Measurements from ENCODE around the gene MLKL.

MLKL gene

GRCh38 chr16:74700438-74701225, at the start of gene MLKL:
Gene MLKL (minus strand): TSS chr16:74700862. CDS start chr16:74695757, 5,105 bp downstream.
- peaks cover 49% of the 10 kb centered on the region for H3K4me1 Mint-ChIP-seq
- H3K4me3 Mint-ChIP-seq = peak within 1 kb of the TSS; percentile 100
- no peaks in the 10 kb centered on the region for H3K9me3 Mint-ChIP-seq
- H3K27me3 Mint-ChIP-seq = no peaks in the 10 kb centered on the region
- H3K36me3 Mint-ChIP-seq (ENCODE audit: insufficient read depth) = peaks cover 5% of the 10 kb centered on the region
- peak; percentile 78 for ATAC-seq (replicated peaks; ENCODE audit: extremely low read depth, poor library complexity, severe bottlenecking)
- H3K27ac Mint-ChIP-seq (ENCODE audit: low read depth) = peak within 1 kb of the TSS; percentile 100
- DNase-seq (ENCODE audit: low spot score in 2 of 2) = peak; percentile 27 to 39

GRCh38 chr16:74749291-74750055, 48.8 kb upstream of the MLKL start:
- no peak for DNase-seq (ENCODE audit: low spot score in 2 of 2)
- Mint-ChIP-seq H3K27ac (ENCODE audit: low read depth) (no peak overlapping the region), H3K9me3 (no peaks in the 10 kb centered on the region), H3K4me3 (no peak overlapping the region), H3K27me3 (peaks cover 29% of the 10 kb centered on the region), H3K4me1 (no peaks in the 10 kb centered on the region), H3K36me3 (ENCODE audit: insufficient read depth) (peaks cover 3% of the 10 kb centered on the region)
- no peak for ATAC-seq (replicated peaks; ENCODE audit: extremely low read depth, poor library complexity, severe bottlenecking)

DNA sequence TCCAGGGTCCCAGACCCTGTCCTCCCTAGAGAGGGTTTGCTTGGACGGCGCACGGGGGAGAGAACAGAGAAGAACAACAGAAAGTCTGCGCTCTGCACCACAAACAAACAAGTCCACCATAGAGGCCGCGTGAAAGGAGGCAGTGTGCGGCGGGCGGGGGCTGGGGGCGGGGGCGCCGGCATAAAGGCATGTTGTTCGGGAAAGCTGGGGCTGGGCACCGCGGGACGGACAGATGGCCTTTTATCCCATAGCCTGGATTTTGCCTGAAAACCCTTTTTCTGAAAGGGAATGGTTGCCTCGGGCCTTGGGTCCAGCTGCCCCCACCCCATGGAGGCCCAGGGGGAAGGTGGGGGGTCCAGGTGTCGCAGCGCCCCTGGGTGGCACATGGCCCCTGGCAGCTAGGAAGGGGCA, 48.0 kb upstream of the MLKL start:
- peaks cover 21% of the 10 kb centered on the region for H3K27me3 Mint-ChIP-seq
- no peaks in the 10 kb centered on the region for H3K4me1 Mint-ChIP-seq
- no peak for DNase-seq (ENCODE audit: low spot score in 2 of 2)

GRCh38 chr16:74747716-74748615, 47.3 kb upstream of the MLKL start:
- ATAC-seq (replicated peaks; ENCODE audit: extremely low read depth, poor library complexity, severe bottlenecking) (no peak), DNase-seq (ENCODE audit: low spot score in 2 of 2) (no peak)
- Mint-ChIP-seq H3K27ac (ENCODE audit: low read depth) (no peak overlapping the region), H3K9me3 (no peaks in the 10 kb centered on the region), H3K27me3 (peaks cover 15% of the 10 kb centered on the region), H3K4me1 (no peaks in the 10 kb centered on the region), H3K36me3 (ENCODE audit: insufficient read depth) (peaks cover 3% of the 10 kb centered on the region), H3K4me3 (no peak overlapping the region)

More for the DNA sequence above, 48.0 kb upstream of the MLKL start:
- ATAC-seq (replicated peaks; ENCODE audit: extremely low read depth, poor library complexity, severe bottlenecking) = no peak
- Mint-ChIP-seq H3K9me3 (no peaks in the 10 kb centered on the region), H3K27ac (ENCODE audit: low read depth) (no peak overlapping the region), H3K36me3 (ENCODE audit: insufficient read depth) (peaks cover 3% of the 10 kb centered on the region), H3K4me3 (no peak overlapping the region)

- no peaks in the 10 kb centered on the region for H3K4me1 Mint-ChIP-seq
- ATAC-seq (replicated peaks; ENCODE audit: extremely low read depth, poor library complexity, severe bottlenecking) (no peak), DNase-seq (ENCODE audit: low spot score in 2 of 2) (no peak)
- H3K27me3 Mint-ChIP-seq = peaks cover under 1% of the 10 kb centered on the region
- H3K36me3 Mint-ChIP-seq (ENCODE audit: insufficient read depth) = peaks cover 3% of the 10 kb centered on the region
- H3K9me3 Mint-ChIP-seq = no peaks in the 10 kb centered on the region
- no peak overlapping the region for H3K4me3 Mint-ChIP-seq
- H3K27ac Mint-ChIP-seq (ENCODE audit: low read depth) = no peak overlapping the region
These were observed 45.3 kb upstream of the MLKL start for GRCh38 chr16:74745926-74746325.

DNA sequence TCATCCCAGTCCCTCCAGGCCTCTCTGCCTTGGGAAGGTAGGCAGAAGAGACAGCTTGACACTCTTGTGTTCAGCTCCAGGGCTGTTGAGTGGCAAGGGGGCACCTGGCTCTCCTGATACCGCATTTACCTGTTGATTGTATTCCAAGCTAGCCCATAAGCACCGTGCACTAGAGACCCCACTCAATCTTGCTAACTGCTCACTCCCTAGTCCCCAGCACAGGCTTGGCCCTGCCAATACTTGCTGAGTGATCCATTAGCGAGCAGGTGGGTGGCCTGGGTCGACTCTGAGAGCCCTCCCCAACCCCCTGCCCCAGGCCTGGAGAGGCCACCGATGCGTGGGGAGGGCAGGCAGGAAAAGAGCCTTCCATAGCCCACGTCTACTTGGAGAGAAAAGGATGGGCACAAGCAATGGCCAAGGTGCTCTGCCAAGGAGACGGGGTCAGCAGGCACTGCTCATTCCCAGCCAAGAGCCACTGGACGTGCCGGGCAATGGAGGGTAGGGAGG, 44.5 kb upstream of the MLKL start:
- Mint-ChIP-seq H3K4me1 (no peaks in the 10 kb centered on the region), H3K27me3 (peaks cover 8% of the 10 kb centered on the region), H3K36me3 (ENCODE audit: insufficient read depth) (peaks cover 3% of the 10 kb centered on the region), H3K9me3 (no peaks in the 10 kb centered on the region), H3K27ac (ENCODE audit: low read depth) (no peak overlapping the region), H3K4me3 (no peak overlapping the region)
- DNase-seq (ENCODE audit: low spot score in 2 of 2) (no peak), ATAC-seq (replicated peaks; ENCODE audit: extremely low read depth, poor library complexity, severe bottlenecking) (no peak)

DNA sequence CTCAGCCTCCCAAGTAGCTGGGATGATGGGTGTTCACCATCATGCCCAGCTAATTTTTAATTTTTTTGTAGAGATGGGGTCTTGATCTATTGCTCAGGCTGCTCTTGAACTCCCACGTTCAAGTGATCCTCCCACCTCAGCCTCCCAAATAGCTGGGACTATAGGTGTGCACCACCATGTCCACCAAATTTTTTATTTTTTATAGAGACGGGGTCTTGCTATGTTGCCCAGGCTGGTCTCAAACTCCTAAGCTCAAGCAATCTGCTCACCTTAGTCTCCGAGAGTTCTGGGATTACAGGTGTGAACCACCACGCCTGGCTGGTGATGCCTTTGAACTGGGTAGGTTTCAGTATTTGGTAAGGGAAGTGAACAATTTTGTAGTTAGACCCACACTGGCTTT, 43.9 kb upstream of the MLKL start:
- Mint-ChIP-seq H3K4me3 (no peak overlapping the region), H3K27me3 (peaks cover 14% of the 10 kb centered on the region), H3K4me1 (no peaks in the 10 kb centered on the region), H3K9me3 (no peaks in the 10 kb centered on the region), H3K36me3 (ENCODE audit: insufficient read depth) (peaks cover 3% of the 10 kb centered on the region), H3K27ac (ENCODE audit: low read depth) (no peak overlapping the region)
- ATAC-seq (replicated peaks; ENCODE audit: extremely low read depth, poor library complexity, severe bottlenecking) (no peak), DNase-seq (ENCODE audit: low spot score in 2 of 2) (no peak)

- ATAC-seq (replicated peaks; ENCODE audit: extremely low read depth, poor library complexity, severe bottlenecking) (no peak), DNase-seq (ENCODE audit: low spot score in 2 of 2) (no peak)
- Mint-ChIP-seq H3K4me1 (no peaks in the 10 kb centered on the region), H3K27ac (ENCODE audit: low read depth) (no peak overlapping the region), H3K4me3 (no peak overlapping the region), H3K36me3 (ENCODE audit: insufficient read depth) (peaks cover 3% of the 10 kb centered on the region), H3K27me3 (peaks cover 22% of the 10 kb centered on the region), H3K9me3 (no peaks in the 10 kb centered on the region)
These were observed 43.1 kb upstream of the MLKL start for GRCh38 chr16:74743668-74744299.

GRCh38 chr16:74743045-74743667, 42.5 kb upstream of the MLKL start:
- Mint-ChIP-seq H3K36me3 (ENCODE audit: insufficient read depth) (peaks cover 3% of the 10 kb centered on the region), H3K27ac (ENCODE audit: low read depth) (no peak overlapping the region), H3K4me1 (no peaks in the 10 kb centered on the region), H3K27me3 (peaks cover 28% of the 10 kb centered on the region), H3K9me3 (no peaks in the 10 kb centered on the region), H3K4me3 (no peak overlapping the region)
- ATAC-seq (replicated peaks; ENCODE audit: extremely low read depth, poor library complexity, severe bottlenecking) (no peak), DNase-seq (ENCODE audit: low spot score in 2 of 2) (no peak)

- DNase-seq (ENCODE audit: low spot score in 2 of 2) (no peak), ATAC-seq (replicated peaks; ENCODE audit: extremely low read depth, poor library complexity, severe bottlenecking) (no peak)
- H3K27me3 Mint-ChIP-seq = peaks cover 39% of the 10 kb centered on the region
- H3K27ac Mint-ChIP-seq (ENCODE audit: low read depth) = peak overlapping the region; percentile 16
- no peak overlapping the region for H3K4me3 Mint-ChIP-seq
- no peaks in the 10 kb centered on the region for H3K9me3 Mint-ChIP-seq
- no peaks in the 10 kb centered on the region for H3K36me3 Mint-ChIP-seq (ENCODE audit: insufficient read depth)
- H3K4me1 Mint-ChIP-seq = no peaks in the 10 kb centered on the region
These were observed 41.4 kb upstream of the MLKL start for GRCh38 chr16:74742051-74742481.

- Mint-ChIP-seq H3K4me3 (no peak overlapping the region), H3K36me3 (ENCODE audit: insufficient read depth) (no peaks in the 10 kb centered on the region), H3K9me3 (no peaks in the 10 kb centered on the region), H3K4me1 (no peaks in the 10 kb centered on the region), H3K27me3 (peaks cover 43% of the 10 kb centered on the region), H3K27ac (ENCODE audit: low read depth) (no peak overlapping the region)
- ATAC-seq (replicated peaks; ENCODE audit: extremely low read depth, poor library complexity, severe bottlenecking) (no peak), DNase-seq (ENCODE audit: low spot score in 2 of 2) (no peak)
These were observed 40.2 kb upstream of the MLKL start for GRCh38 chr16:74740795-74741304.

All from central memory CD8-positive, alpha-beta T cell (primary cell).